Superior temporal gyrus (tissue), 1 donor: ENCODE results near the gene LCN6.
"Not testable (repeated sequence)": the region's sequence is repeated elsewhere in the genome, so short reads cannot be mapped to it uniquely, and the experiment has no call there.

Source experiments
- DNase-seq: peaks from one replicate; pipeline ENCODE4 v3.0.0-alpha.2; 2016; ENCODE audit errors: extremely low spot score

The LCN6 gene, protein sequence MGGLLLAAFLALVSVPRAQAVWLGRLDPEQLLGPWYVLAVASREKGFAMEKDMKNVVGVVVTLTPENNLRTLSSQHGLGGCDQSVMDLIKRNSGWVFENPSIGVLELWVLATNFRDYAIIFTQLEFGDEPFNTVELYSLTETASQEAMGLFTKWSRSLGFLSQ

DNA sequence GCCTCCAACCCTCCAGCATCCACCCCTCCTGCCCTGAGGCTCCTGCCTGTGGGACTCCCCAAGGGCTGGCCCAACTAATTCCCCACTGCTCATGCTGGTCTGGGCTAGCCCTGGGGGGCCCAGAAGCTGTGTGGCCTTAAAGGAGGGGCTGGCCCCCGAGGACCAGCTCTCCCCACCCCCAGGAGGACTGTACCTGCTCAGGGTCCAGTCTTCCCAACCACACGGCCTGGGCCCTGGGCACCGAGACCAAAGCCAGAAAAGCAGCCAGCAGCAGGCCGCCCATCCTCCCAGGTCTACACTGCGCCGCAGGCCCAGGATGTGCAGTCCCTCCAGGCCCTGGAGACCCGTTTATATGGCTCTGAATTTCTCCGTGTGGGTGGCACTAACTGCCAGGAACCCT lies at the start of gene LCN6:
TSS of gene LCN6 (minus strand) at position 325 of the 400 bp plus-strand sequence. CDS start at position 283, 42 bp downstream.
- DNase-seq = no peak

DNA sequence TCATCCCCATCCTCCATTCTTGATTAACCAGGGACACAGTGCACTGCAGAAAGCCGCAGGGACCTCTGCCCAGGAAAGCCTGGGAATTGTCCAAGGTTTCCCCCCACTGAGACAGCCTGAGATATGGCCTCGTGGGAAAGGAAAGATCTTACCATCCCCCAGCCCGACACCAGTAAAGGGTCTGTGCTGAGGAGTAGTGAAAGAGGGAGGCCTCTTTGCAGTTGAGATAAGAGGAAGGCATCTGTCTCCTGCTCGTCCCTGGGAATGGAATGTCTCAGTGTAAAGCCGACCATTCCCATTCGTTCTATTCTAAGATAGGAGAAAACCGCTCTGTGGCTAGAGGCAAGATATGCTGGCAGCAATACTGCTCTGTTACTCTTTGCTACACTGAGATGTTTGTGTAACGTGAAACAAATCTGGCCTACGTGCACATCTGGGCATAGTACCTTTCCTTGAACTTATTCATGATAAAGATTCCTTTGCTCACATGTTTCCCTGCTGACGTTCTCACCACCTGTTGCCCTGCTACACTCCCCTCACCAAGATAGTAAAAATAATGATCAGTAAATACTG lies 48.5 kb upstream of the LCN6 start:
- DNase-seq = not testable (repeated sequence)

DNA sequence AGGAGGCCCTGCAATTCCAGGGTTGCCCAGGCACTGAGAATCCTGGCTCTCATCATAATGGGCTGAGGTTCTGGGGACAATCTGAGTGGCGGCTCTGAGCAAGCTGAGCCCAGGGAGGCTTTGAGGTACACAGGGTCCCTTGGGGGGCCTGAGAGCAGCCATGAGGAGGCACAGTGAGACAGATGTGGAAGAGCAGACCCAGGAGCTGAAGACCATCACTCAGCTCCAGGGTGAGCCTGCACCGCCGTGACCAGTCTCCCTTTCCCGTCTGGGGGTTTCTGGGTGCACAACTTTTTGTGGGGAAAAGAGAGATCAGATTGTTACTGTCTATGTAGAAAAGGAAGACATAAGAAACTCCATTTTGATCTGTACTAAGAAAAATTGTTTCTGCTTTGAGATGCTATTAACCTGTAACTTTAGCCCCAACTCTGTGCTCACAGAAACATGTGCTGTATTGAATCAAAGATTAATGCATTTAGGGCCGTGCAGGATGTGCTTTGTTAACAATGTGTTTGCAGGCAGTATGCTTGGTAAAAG lies 48.0 kb upstream of the LCN6 start, which contains the start of gene CCDC183:
TSS of gene CCDC183 (plus strand) at position 101 of the 537 bp plus-strand sequence. CDS start at position 161, 60 bp downstream.
- DNase-seq = no peak

DNA sequence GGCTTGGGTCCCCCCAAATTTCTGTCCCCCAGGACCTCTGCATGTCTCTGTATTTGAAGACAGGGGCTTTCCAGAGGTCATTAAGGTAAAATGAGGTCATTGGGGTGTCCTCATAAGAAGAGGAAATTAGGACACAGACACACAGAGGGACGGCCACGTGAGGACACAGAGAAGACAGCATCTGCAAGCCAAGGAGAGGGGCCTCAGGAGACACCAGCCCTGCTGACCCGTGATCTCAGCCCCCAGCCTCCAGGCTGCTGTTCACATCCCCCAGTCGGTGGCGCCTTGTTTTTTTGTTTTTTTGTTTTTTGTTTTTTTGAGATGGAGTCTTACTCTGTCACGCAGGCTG lies 46.6 kb upstream of the LCN6 start:
- DNase-seq = no peak

DNA sequence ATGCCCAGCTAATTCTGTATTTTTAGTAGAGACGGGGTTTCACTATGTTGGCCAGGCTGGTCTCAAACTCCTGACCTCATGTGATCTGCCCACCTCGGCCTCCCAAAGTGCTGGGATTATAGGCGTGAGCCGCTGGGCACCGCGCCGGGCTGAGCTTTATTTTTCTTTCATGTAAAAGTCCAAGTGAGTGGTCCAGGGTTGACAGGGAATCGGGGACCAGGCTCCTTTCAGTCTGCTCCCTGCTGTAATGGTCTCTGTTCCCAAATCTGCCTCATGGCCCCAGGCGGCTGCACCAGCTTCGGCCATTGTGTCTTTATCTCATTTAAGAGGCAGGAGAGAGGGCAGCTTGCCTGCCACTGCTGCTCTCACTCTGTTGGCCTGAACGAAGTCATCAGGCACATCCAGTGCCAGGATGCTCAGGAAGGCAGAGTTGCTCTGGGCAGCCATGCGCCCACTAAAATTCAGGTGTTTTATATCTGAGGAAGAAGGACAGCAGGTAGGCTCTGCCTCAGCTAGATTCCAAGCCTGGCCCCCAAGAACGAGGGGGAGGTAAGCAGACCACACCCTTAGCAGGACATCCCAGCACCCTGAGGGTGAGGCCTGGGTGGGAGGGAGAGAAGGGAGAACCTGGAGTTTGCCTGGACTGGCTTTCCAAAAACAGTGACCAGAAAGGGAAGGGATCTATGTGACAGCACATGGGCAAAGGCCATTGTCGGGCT lies 46.1 kb upstream of the LCN6 start:
- DNase-seq = no peak

DNA sequence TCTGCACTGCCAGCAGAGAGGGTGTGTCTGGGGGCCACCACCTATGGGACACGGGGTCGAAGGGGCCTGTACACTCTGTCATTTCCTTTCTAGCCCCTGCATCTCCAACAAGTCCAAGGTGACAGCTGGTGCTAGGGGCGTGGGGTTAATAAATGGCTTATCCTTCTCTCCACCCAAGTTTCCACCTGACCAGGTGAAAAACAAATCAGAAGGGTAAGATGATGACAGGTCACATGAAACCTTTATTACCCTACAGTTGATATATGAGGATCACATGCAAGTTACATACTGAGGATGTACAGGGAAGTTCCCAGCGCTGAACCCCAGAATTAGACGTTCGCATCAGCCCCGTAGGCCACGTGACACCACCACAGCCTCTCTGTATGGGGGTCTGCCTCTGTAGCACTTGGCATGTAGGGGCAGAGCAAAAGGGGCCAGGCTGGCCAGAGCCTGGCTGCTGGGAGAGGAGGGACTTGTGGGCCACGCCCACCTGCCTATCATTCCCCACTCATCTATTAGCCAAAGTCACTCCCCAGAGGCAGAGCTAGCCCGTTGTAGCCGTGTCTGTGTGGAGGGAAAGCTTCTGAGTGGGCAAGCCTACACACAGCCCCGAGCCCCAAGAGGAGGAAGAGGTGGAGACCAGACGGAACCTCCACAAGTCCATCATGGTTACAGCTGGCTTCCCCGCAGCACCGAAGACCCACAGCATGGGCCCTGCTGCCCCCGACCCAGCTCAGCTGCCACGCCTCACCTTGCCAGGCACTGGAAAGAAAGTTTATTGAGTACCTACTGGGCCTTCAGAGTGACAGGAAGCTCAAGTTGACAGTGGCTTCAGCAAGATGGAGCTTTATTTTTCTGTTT lies 45.0 kb upstream of the LCN6 start:
- no peak for DNase-seq

DNA sequence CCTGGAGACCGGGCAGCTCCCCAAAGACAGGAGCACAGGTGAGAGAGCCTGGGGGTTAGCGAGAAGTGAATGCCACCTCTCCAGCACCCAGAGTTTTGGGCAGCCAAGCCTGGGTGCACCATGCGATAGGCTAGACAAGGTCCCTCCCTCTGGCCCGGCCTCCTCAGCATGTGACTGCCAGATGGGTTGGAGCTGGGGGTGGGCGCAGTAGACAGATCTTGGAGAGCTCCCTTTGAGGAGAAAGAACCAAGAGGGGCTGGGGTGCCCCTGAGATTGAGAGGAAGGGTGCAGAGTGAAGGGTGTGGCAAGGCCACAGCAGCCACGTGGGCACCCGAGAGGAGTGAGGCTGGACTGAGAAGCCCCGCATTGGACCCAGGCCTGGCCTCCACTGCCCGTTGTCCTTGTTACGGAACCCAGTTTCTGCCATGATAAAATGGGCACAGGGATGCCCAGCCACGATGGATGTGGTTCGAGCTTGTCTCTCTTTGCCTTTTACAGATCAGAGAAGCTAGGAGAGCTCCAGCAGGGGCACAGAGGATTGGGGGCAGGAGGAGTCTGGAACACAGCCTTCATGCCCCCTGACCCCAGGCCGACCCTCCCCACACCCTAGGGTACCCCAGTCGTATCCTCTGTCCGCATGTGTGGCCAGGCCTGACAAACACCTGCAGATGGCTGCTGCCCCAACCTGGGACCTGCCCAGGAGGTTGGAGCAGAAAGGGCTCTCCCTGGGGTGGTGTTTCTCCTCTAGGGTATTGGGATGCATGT lies 44.2 kb upstream of the LCN6 start:
- DNase-seq = no peak

DNA sequence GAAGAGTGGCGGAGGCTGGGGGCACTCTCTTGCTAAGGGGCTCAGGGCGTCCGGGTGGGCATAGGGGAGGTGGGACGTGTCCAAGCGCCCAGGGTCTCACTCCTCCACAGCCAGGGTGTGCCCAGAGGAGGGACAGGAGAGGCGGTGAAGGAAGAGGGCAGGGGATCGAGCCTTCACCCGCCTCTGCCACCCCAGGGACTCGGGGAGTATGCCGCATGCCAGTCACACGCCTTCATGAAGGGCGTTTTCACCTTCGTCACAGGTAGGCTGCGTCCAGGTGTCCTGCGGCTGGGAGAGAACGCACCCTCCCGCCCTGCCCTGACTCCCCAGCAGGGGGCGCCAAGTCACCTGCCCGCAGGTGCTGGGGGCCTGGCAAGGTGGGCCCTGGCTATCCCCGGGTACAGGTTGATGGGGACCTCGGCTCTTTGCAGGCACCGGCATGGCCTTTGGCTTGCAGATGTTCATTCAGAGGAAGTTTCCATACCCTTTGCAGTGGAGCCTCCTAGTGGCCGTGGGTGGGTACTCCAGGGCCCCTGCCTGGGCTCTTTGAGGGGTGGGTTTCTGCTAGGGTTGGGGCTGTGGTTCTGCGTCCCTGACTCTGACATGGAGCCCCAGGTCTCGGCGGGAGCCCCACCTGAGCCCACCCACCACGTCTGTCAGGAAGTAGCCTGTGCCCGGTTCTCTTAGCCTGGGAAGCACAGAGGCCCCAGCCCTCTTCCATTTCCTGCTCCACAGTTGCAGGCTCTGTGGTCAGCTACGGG lies 43.4 kb upstream of the LCN6 start:
- no peak for DNase-seq

DNA sequence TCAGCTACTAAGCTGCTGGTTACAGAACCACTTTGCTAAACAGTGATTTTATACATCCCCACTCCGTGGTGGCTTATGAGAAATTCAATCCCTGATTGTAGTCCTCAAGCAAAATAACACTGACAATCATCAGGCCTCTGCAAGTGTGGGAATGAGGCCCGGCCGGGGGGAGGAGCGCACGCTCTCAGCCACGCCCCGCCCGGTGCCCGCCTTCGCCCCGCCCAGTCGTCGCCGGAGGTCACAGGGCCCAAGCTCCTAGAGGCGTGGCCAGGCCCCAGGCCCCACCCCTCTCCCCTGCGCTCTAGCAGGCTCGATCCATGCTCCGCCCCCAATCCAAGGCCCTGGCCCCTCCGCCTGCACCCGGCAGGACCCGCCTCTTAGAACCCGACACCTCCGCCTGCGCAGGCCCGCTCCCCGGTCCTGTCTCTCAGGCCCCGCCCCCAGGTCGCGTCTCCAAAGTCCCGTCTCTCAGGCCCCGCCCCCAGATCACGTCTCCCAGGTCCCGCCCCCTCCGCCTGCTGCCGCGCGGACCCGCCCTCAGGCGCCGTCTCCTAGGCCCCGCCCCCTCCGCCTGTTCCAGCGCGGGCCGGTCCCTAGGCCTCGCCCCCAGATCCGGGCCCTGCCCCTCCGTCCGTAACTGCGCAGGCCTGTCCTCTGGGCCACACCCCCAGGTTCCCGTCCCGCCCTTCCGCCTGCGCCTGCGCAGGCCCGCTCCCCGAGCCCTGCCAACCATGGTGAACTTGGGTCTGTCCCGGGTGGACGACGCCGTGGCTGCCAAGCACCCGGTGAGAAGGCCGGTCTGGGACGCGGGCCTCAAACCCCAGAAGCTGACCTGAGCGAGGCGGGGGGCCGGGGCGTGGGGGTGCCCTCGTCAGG lies 42.6 kb upstream of the LCN6 start, which contains the start of gene TMEM141:
TSS of gene TMEM141 (plus strand) at position 705 of the 876 bp plus-strand sequence. CDS start at position 732, 27 bp downstream.
- DNase-seq = peak; percentile 97

DNA sequence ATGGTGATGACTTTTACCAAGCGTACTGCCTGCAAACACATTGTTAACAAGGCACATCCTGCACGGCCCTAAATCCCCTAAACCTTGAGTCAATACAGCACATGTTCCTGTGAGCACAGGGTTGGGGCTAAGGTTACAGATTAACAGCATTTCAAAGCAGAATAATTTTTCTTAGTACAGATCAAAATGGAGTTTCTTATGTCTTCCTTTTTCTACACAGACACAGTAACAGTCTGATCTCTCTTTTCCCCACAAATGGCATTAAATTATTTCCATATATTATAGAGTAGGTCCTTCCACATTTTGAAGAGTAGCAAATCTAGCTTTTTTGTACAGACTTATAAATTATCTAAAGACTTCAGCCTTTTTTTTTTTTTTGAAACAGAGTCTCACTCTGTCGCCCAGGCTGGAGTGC lies 41.2 kb upstream of the LCN6 start:
- no peak for DNase-seq

DNA sequence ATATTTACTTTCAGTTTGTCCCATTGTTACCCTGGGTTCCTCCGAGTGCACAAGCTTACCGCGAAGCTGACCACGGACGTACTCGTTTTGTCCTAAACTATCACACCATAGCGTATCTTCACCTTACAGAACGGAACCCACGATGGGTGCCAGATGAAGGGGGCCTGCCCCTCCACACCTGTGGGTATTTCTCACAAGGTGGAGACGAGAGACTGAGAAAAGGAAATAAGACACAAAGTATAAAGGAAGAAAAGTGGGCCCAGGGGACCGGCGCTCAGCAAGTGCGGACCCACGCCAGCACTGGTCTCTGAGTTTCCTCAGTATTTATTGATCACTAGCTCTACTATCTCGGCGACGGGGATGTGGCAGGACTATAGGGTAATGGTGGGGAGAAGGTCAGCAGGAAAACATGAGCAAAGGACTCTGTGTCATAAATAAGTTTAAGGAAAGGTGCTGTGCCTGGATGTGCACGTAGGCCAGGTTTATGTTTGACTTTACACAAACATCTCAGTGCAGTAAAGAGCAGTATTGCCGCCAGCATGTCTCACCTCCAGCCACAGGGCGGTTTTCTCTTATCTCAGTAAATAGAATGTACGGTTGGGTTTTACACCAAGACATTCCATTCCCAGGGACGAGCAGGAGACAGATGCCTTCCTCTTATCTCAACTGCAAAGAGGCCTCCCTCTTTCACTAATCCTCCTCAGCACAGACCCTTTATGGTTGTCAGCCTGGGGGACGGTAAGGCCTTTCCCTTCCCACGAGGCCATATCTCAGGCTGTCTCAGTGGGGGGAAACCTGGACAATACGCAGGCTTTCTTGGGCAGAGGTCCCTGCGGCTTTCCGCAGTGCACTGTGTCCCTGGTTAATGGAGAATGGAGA lies 40.6 kb upstream of the LCN6 start:
- not testable (repeated sequence) for DNase-seq

DNA sequence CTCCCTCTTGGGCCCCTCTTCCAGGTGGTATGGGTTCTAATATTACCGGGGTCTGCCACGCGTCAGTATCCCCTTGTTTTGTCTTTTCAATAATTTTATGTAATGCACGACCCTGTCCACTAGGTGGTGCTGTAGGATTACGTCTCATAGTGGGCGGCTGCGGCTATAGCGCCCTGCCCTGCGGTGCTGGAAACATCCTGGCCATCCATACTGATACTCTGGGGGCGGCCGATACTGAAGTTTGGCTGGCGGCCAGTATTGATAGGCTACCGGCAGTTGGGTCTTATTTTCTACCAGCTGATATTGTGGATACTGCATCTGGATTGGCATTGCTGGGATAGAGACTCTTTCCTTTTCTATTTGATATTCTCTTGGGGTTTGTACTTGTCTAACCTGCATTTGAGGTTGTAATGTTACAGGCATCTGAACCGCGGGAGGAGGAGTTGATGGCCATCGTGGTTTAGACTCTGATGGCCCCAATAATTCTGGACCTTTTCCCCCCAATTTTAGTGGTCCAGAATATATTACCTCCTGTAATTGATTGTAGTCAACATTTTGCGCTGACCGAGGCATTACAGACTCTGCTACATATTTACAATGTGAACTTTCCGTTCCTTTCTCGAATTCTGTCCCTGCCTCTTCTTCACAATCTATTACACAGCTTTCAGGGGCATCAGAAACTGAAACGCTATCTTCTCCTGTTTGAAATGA lies 39.5 kb upstream of the LCN6 start:
- peak; percentile 95 for DNase-seq

DNA sequence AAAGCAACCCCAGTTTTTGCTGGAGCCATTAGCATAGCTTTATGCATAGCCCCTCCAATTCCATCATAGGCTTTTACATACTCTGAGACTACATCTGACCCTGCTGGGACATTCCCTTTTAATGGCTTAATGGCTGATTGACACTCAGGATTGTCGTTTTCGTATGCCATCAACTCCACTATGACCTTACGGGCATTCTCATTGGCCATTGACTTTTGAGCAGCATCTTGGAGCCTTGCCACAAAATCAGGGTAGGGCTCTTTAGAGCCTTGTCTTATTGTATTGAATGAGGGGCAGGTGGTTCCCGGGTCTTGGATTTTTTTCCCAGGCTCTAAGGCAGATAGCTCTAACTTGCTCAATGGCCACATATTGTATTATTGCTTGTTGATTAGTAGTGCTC lies 38.7 kb upstream of the LCN6 start:
- peak; percentile 56 for DNase-seq

DNA sequence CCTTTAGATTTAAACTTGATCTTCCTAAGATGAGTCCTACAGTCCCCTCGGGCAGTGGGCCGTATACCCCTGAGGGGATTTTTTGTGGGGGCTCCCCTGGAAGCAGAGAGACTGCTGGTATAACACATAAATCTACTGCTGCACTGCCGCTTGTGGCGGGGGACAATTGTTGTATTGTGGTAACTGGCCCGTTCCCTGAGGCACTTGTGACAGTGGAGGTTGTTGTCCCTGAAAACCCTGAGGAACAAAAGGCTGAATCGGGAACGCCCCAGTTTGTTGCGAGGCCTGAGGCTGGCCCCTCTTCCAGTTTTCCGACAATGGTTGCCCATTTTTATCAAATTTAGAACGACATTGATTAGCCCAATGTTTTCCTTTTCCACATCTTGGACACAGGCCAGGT lies 38.1 kb upstream of the LCN6 start:
- DNase-seq = peak; percentile 84

DNA sequence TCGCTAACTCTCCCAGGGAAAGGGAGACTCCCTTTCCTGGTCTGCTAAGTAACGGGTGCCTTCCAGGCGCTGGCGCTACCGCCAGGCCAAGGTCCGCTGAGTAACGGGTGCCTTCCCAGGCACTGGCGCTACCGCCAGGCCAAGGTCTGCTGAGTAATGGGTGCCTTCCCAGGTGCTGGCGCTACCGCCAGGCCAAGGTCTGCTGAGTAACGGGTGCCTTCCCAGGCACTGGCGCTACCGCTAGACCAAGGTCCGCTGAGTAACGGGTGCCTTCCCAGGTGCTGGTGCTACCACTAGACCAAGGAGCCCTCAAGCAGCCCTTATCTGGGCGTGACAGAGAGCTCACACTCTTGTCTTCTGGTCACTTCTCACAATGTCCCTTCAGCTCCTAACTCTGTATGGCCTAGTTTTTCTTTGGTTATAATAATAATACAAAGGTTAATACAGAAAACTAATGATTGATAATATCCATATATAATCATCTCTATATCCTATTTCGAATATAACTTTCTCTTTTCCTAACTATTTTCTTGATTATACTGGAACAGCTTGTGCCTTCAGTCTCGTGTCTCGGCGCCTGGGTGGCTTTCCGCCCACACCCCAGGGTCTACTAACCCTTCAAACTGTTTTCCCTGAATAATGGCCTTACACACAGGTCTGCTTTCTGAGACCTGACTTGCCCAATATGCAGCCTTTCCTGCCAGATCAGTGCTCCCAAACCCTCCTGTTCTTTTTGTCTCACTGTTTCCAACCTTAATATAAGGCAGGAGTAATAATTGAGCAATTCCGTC lies 37.4 kb upstream of the LCN6 start:
- DNase-seq = not testable (repeated sequence)

DNA sequence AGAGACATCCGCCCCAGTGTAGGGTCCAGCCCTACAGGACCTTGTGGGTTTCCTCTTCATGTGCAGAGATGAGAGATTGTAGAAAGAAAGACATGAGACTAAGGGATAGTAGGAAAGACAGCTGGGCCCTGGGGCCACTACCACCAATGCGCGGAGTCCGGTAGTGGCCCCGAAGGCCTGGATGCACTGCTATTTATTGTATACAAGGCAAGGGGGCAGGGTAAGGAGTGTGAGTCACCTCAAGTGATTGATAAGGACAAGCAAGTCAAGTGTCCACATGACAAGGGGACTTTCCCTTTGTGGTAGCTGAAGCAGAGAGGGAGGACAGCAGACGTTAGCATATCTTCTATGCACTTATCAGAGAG lies 36.7 kb upstream of the LCN6 start:
- no peak for DNase-seq
